KMS-11 (cell line): ENCODE data around the gene ZNF90.
"Not testable (repeated sequence)": the region's sequence is repeated elsewhere in the genome, so short reads cannot be mapped to it uniquely, and the experiment has no call there.

Experiments used
- H2AFZ ChIP-seq: fragments of 200-600 bp; sonication (generic); 2 replicates; pipeline ENCODE4 v1.6.1; 2016; ENCODE audit warnings: antibody characterized with exemption, mixed run types, low read depth
- H3K27ac ChIP-seq: fragments of 200-600 bp; sonication (generic); 2 replicates; pipeline ENCODE4 v1.6.1; 2016; ENCODE audit warnings: mild to moderate bottlenecking, mixed run types
- H3K27me3 ChIP-seq: fragments of 200-600 bp; sonication (generic); 2 replicates; pipeline ENCODE4 v1.6.1; 2017; ENCODE audit warnings: mild to moderate bottlenecking, low read depth, mixed run types, moderate library complexity; ENCODE audit not compliant: insufficient read depth
- H3K36me3 ChIP-seq: fragments of 200-600 bp; sonication (generic); 2 replicates; pipeline ENCODE4 v1.6.1; 2017; ENCODE audit warnings: mild to moderate bottlenecking, mixed run types; ENCODE audit not compliant: insufficient read depth
- H3K4me1 ChIP-seq: fragments of 200-600 bp; sonication (generic); 2 replicates; pipeline ENCODE4 v1.6.1; 2016; ENCODE audit warnings: mild to moderate bottlenecking, low read depth, mixed run types; ENCODE audit not compliant: poor library complexity, severe bottlenecking
- H3K4me2 ChIP-seq: fragments of 200-600 bp; sonication (generic); 2 replicates; pipeline ENCODE4 v1.7.0; 2016; ENCODE audit warnings: mild to moderate bottlenecking, mixed run types
- H3K4me3 ChIP-seq: fragments of 200-600 bp; sonication (generic); IDR thresholded peaks from 2 replicates; pipeline ENCODE4 v1.6.1; 2017; ENCODE audit warnings: low read depth, low read length, mixed read lengths; ENCODE audit not compliant: insufficient read depth
- H3K79me2 ChIP-seq: fragments of 200-600 bp; sonication (generic); 2 replicates; pipeline ENCODE4 v1.6.1; 2016; ENCODE audit warnings: low read depth, mixed run types; ENCODE audit not compliant: insufficient read depth
- H3K9ac ChIP-seq: fragments of 200-600 bp; sonication (generic); 2 replicates; pipeline ENCODE4 v1.6.1; 2016; ENCODE audit warnings: mild to moderate bottlenecking, mixed run types
- H4K20me1 ChIP-seq: fragments of 200-600 bp; sonication (generic); 2 replicates; pipeline ENCODE4 v1.6.1; 2016; ENCODE audit warnings: mild to moderate bottlenecking, mixed run types; ENCODE audit not compliant: insufficient read depth
- TF ChIP-seq, protein P1 (sequence below): fragments of 200-600 bp; sonication (generic); conservative IDR thresholded peaks from 2 replicates; pipeline ENCODE4 v1.6.1; 2017; ENCODE audit warnings: low read depth, mild to moderate bottlenecking, antibody characterized with exemption, low read length, moderate library complexity, mixed read lengths

Gene ZNF90

GRCh38 chr19:20060282-20060681, 17.5 kb upstream of the ZNF90 start:
- Histone ChIP-seq H3K4me2 (no peak overlapping the region), H3K79me2 (no peaks in the 10 kb centered on the region), H3K4me3 (no peak overlapping the region), H3K27ac (no peak overlapping the region), H4K20me1 (no peaks in the 10 kb centered on the region), H3K4me1 (no peaks in the 10 kb centered on the region), H3K9ac (no peak overlapping the region), H3K27me3 (no peaks in the 10 kb centered on the region), H3K36me3 (no peaks in the 10 kb centered on the region), H2AFZ (no peak overlapping the region)
- TF ChIP-seq, protein P1, sequence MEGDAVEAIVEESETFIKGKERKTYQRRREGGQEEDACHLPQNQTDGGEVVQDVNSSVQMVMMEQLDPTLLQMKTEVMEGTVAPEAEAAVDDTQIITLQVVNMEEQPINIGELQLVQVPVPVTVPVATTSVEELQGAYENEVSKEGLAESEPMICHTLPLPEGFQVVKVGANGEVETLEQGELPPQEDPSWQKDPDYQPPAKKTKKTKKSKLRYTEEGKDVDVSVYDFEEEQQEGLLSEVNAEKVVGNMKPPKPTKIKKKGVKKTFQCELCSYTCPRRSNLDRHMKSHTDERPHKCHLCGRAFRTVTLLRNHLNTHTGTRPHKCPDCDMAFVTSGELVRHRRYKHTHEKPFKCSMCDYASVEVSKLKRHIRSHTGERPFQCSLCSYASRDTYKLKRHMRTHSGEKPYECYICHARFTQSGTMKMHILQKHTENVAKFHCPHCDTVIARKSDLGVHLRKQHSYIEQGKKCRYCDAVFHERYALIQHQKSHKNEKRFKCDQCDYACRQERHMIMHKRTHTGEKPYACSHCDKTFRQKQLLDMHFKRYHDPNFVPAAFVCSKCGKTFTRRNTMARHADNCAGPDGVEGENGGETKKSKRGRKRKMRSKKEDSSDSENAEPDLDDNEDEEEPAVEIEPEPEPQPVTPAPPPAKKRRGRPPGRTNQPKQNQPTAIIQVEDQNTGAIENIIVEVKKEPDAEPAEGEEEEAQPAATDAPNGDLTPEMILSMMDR, result no peak

DNA sequence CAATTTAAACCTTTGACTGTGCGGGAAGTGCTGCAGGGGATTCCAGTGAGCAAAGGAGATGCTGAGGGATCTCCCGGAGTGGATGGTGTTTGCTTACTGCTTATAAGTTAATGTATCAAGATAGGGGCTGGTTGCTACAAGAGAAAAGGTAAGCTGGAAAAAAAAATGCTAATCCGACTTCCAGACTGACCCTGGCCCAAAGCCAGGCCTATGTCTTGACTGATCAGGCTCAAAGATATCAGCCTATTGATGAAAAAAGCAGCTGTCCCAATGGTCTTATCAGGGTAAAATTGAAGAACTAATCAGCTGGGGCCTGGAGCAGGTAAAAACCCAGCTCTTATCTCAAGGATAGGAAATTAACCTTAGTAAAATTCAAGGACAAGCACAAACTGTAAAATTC, 10.9 kb upstream of the ZNF90 start:
- Histone ChIP-seq H3K79me2 (no peaks in the 10 kb centered on the region), H3K4me2 (no peak overlapping the region)
- TF ChIP-seq, protein P1, result no peak

DNA sequence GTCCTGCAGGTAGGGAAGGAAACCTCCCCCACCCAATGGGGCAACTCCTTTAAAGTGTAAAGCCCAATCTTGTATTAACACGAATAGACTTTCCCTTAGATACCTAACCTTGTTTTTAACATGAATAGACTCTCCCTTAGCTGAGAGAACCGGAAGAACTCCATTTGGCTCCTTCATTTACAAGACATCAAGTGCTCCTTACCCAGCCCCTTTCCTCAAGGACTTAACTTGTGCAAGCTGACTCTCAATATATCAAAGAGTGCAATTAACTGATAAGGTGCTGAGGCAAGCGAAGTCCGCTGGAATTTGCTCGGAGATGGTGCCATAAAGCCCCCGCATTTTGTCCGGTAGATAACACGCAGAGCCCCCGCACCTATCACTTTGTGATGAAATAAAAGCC, 9.9 kb upstream of the ZNF90 start:
- Histone ChIP-seq H2AFZ (no peak overlapping the region), H3K36me3 (no peaks in the 10 kb centered on the region), H4K20me1 (no peaks in the 10 kb centered on the region), H3K4me2 (no peak overlapping the region), H3K4me1 (no peaks in the 10 kb centered on the region), H3K27me3 (no peaks in the 10 kb centered on the region), H3K79me2 (no peaks in the 10 kb centered on the region), H3K9ac (no peak overlapping the region), H3K27ac (no peak overlapping the region), H3K4me3 (no peak overlapping the region)
- TF ChIP-seq, protein P1, result no peak

More for the DNA sequence above, 10.9 kb upstream of the ZNF90 start:
- no peaks in the 10 kb centered on the region for H4K20me1 ChIP-seq
- no peaks in the 10 kb centered on the region for H3K4me1 ChIP-seq
- H3K9ac ChIP-seq, result no peak overlapping the region
- H3K27ac ChIP-seq, result no peak overlapping the region
- no peak overlapping the region for H3K4me3 ChIP-seq
- H3K36me3 ChIP-seq, result no peaks in the 10 kb centered on the region
- H2AFZ ChIP-seq, result no peak overlapping the region
- no peaks in the 10 kb centered on the region for H3K27me3 ChIP-seq

DNA sequence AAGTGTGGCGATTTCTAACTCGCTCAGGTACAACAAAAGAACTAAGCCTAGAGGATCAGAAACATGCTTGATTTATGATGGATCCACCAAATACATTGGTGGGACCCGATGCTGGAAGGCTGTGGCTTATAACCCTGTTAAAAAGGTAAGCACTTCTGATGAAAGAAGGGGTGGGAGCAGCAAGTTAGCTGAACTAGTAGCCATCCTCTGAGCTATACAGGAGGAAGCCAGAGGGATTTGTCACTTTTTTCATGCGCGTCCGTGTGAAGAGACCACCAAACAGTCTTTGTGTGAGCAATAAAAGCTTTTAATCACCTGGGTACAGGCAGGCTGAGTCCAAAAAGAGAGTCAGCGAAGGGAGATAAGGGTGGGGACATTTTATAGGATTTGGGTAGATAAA, 9.2 kb upstream of the ZNF90 start:
- not testable (repeated sequence) for H2AFZ ChIP-seq, H3K4me3 ChIP-seq, H3K9ac ChIP-seq, H4K20me1 ChIP-seq, H3K27me3 ChIP-seq, H3K79me2 ChIP-seq, H3K4me1 ChIP-seq, H3K27ac ChIP-seq, H3K36me3 ChIP-seq, H3K4me2 ChIP-seq

DNA sequence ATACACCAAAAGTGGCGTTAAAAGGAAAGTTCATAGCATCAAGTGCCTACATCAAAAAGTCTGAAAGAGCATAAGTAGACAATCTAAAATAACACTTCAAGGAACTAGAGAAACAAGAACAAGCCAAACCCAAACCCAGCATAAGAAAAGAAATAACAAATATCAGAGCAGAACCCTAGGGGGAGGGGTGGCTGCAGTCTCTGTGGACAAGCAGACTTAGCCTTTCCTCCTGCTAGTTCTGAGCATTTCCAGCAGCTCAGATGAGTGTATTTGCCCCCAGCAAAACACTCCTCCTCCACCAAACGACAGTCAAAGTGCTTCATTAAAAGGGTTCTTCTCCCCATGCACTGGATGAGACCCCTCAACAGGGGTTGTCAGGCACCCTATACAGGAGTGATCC, 7.1 kb upstream of the ZNF90 start:
- H3K9ac ChIP-seq, result no peak overlapping the region
- no peaks in the 10 kb centered on the region for H3K79me2 ChIP-seq
- no peak overlapping the region for H3K4me2 ChIP-seq
- no peak overlapping the region for H3K4me3 ChIP-seq
- H2AFZ ChIP-seq, result no peak overlapping the region
- TF ChIP-seq, protein P1, result no peak
- H3K27me3 ChIP-seq, result no peaks in the 10 kb centered on the region
- no peaks in the 10 kb centered on the region for H3K36me3 ChIP-seq
- H3K27ac ChIP-seq, result no peak overlapping the region
- H4K20me1 ChIP-seq, result no peaks in the 10 kb centered on the region
- no peaks in the 10 kb centered on the region for H3K4me1 ChIP-seq
